Parathyroid adenoma (tissue), 2 donors: ENCODE data around the gene MAPK13.

Experiments used
- H2AFZ ChIP-seq: fragments of 300-600 bp; sonication (generic); one replicate; pipeline ENCODE4 v1.7.0; 2017; ENCODE audit warnings: antibody characterized with exemption, mild to moderate bottlenecking
- H3K27ac ChIP-seq: fragments of 300-600 bp; sonication (generic); one replicate; pipeline ENCODE4 v1.7.0; 2017
- H3K27me3 ChIP-seq: fragments of 300-600 bp; sonication (generic); one replicate; pipeline ENCODE4 v1.7.0; 2017; ENCODE audit warnings: low read length; ENCODE audit not compliant: control insufficient read depth, insufficient read depth
- H3K36me3 ChIP-seq: fragments of 300-600 bp; sonication (generic); one replicate; pipeline ENCODE4 v1.7.0; 2017; ENCODE audit warnings: low read length; ENCODE audit not compliant: control insufficient read depth, insufficient read depth
- H3K4me1 ChIP-seq: fragments of 300-600 bp; sonication (generic); one replicate; pipeline ENCODE4 v1.7.0; 2017; ENCODE audit warnings: control low read depth
- H3K4me2 ChIP-seq: fragments of 300-600 bp; sonication (generic); one replicate; pipeline ENCODE4 v1.7.0; 2017; ENCODE audit warnings: low read length
- H3K4me3 ChIP-seq: fragments of 300-600 bp; sonication (generic); one replicate; pipeline ENCODE4 v1.7.0; 2017; ENCODE audit warnings: low read depth, low read length
- H3K79me2 ChIP-seq: fragments of 300-600 bp; sonication (generic); one replicate; pipeline ENCODE4 v1.7.0; 2017; ENCODE audit warnings: control low read depth
- H3K9ac ChIP-seq: fragments of 300-600 bp; sonication (generic); one replicate; pipeline ENCODE4 v1.7.0; 2017; ENCODE audit warnings: mild to moderate bottlenecking
- H3K9me3 ChIP-seq: fragments of 300-600 bp; sonication (generic); one replicate; pipeline ENCODE4 v1.7.0; 2017; ENCODE audit warnings: low read length; ENCODE audit not compliant: control insufficient read depth
- CTCF ChIP-seq: fragments of 300-600 bp; sonication (generic); IDR thresholded peaks from one replicate; pipeline ENCODE4 v1.7.0; 2017; ENCODE audit warnings: antibody characterized with exemption, mild to moderate bottlenecking
- donor health status: primary hyperparathyroidism.

Gene MAPK13

DNA sequence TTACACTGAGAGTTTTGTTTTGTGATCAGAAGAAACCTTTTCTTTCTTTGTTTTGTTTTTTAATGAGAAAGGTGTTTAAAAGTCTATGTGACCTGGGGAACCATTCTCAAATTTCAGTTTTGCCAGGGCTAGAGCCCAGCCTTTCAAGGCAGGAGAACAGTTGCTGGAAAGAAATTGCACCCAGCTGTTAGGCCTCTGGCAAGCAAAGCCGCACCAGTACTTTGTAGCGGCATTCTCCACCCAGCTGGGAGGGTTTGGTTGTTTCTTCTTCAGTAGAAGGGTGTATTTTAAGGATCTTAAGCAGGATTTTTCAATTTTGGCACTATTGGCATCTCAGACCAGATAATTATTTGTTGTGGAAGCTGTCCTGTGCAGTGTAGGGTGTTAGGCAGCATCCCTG is 16.6 kb upstream of the MAPK13 start:
- no peak overlapping the region for H3K4me3 ChIP-seq
- no peaks in the 10 kb centered on the region for H3K36me3 ChIP-seq
- no peak overlapping the region for H3K4me2 ChIP-seq
- H3K9ac ChIP-seq, result no peak overlapping the region
- peaks cover 1% of the 10 kb centered on the region for H3K4me1 ChIP-seq
- H3K27ac ChIP-seq, result no peak overlapping the region
- H3K79me2 ChIP-seq, result no peaks in the 10 kb centered on the region
- H3K9me3 ChIP-seq, result no peaks in the 10 kb centered on the region
- H3K27me3 ChIP-seq, result no peaks in the 10 kb centered on the region
- no peak overlapping the region for H2AFZ ChIP-seq
- TF ChIP-seq CTCF, result no peak

GRCh38 chr6:36114798-36115408 is 15.4 kb upstream of the MAPK13 start:
- H3K27ac ChIP-seq, result no peak overlapping the region
- H3K79me2 ChIP-seq, result no peaks in the 10 kb centered on the region
- no peaks in the 10 kb centered on the region for H3K36me3 ChIP-seq
- H3K27me3 ChIP-seq, result no peaks in the 10 kb centered on the region
- no peaks in the 10 kb centered on the region for H3K9me3 ChIP-seq
- H3K4me3 ChIP-seq, result no peak overlapping the region
- H3K4me1 ChIP-seq, result peaks cover 3% of the 10 kb centered on the region
- no peak overlapping the region for H2AFZ ChIP-seq
- H3K9ac ChIP-seq, result no peak overlapping the region
- no peak overlapping the region for H3K4me2 ChIP-seq
- no peak for TF ChIP-seq CTCF

GRCh38 chr6:36115412-36115811 is 14.9 kb upstream of the MAPK13 start:
- TF ChIP-seq CTCF, result no peak
- Histone ChIP-seq H3K27ac (no peak overlapping the region), H3K36me3 (no peaks in the 10 kb centered on the region), H3K4me3 (no peak overlapping the region), H3K27me3 (no peaks in the 10 kb centered on the region), H3K79me2 (no peaks in the 10 kb centered on the region), H2AFZ (no peak overlapping the region), H3K4me2 (no peak overlapping the region), H3K9ac (no peak overlapping the region), H3K9me3 (no peaks in the 10 kb centered on the region), H3K4me1 (peaks cover 3% of the 10 kb centered on the region)

DNA sequence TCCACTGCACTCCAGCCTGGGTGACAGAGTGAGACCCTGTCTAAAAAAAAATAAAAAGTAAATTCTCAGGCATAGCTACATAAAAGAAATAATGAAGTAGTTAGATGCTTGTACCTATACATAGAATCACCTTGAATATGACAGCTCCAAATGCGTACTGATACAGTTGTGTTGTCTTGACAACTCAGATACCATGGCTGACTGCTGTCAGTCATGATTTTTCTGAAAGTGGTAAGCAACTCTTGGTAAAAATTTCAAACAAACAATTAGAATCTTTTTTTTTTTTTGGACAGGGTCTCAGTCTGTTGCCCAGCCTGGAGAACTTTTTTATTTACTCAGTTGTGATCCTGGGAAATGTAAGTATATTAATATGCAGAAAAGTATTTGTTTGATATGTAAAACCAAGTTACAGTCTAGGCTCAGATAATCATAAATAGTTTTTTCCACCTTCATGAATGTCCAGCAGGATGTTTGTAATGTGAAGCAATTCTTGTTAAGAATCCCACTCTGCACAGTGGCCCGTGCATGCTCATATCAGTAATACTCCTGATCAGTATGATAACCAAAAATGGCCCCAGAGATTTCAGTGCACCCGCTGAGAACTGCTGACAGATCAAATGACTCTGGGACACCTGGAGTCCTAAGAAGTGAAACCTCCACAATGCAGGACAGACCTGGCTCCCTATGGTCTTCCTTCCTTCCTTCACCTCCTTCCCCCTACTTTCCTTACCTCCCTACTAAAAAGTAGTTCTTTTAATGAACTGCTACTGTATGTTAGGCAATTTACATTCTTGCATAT is 14.0 kb upstream of the MAPK13 start:
- Histone ChIP-seq H3K27ac (no peak overlapping the region), H3K27me3 (no peaks in the 10 kb centered on the region), H3K9ac (no peak overlapping the region), H3K4me1 (peaks cover 11% of the 10 kb centered on the region), H3K79me2 (no peaks in the 10 kb centered on the region), H3K36me3 (no peaks in the 10 kb centered on the region), H2AFZ (no peak overlapping the region), H3K4me3 (no peak overlapping the region), H3K4me2 (no peak overlapping the region), H3K9me3 (no peaks in the 10 kb centered on the region)
- TF ChIP-seq CTCF, result no peak
